Activated naive CD8-positive, alpha-beta T cell treated with anti-CD3 and anti-CD28 coated beads, Interleukin-2, amount 50 U/mL, for 16 hours (primary cell): ENCODE results near the gene PNCK.
"Not testable (repeated sequence)": the region's sequence is repeated elsewhere in the genome, so short reads cannot be mapped to it uniquely, and the experiment has no call there.

Experiments used
- DNase-seq: peaks from one replicate; pipeline ENCODE4 v3.0.0-alpha.2; 2020; ENCODE audit warnings: low read depth, low spot score

Gene PNCK

GRCh38 chrX:153686711-153687110, 13.1 kb upstream of the PNCK start:
- DNase-seq: no peak

DNA sequence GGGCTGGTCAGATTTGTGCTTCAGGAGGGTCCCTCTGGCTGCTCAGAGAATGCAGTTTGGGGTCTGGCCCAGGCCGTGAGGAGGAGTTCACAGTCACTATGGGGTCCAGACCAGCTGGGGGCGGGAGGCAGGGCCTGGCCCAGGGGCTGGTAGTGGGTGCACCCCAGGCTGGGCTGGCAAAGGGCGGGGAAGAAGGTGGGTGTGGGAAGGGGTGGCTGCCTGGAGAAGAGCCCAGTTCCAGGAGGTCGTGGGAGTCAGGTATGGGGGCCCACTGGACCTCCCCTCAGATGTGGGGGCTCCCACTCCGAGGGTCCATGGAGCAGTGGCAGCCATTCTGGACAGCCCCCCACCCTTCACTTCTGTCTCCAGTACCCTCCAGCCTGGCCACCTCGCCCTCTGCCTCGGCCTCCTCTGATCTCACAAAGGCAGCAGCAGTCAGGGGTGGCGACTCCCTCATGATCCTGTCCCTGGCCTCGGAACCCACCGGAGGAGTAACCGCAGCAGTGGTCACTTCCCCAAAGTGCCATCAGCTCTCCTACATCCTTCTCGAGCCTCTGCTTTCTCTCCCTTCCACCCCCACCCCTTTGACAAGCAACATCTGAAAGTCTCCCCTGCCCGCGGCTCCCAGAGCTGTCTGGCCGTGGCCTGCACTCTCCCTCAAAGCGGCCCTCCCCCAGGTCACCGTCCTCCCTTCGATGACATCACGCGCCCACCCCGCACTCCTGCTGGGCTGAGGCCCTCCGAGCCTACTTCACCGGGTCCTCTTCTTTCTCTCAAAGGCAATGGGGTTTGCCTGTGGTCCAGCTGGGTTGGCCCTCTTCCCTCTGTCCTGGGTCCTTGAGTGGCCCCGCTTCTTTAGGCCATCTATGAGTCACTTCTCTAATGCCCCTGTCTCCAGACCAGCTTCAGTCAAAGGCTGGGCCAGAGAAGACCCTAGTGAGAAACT, 12.4 kb upstream of the PNCK start:
- no peak for DNase-seq

DNA sequence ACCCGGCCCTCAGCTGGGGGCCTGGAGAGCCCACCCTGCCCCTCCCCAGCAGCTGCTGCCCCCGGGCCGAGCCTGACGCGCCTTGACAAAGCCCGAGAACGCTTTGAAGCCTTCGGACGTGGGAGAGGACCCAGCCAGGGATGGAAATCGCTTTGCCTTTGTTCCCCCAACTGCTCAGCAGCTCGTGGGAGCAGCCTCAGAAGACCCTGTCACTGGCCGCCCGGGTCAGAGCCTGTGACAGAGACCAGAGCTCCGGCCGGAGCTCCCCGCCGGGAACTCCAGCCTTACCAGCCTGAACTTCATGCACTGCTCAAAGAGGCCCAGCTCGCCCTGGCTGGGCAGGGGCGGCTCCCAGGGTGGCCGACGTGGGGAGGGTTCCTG, 11.5 kb upstream of the PNCK start:
- no peak for DNase-seq

DNA sequence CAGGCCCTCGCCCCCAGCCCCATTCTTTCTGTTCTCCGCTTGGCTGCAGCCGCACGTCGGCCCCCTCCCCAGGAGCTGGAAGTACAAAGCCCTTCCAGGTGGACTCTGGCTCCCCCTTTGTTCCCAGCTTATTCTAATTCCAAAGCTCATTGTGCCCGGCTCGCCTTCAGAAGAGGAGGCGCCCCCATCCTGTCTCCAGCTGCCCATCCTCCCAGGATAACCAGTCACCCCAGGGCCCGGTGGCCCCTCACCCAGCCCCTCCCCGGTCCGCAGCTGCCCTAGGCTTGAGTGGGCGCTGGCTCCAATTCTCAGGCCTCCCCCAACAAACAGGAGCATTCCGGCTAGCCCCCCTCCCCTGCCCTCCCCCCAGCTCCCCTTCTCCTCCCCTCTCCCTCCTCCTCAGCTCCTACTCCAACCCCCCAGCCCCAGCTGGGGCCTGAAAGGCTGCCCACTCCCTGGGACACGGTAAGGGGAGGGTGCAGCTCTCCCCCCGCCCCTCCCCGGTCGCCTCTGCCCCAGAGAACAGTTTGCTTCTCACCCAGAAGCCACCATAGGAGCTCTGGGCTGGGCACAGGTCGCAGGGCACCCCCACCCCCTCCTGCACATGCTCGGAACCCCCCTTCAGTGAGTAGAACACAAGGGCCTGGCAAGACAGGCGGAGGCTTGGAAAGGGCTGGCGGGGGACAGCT, 11.0 kb upstream of the PNCK start:
- no peak for DNase-seq

GRCh38 chrX:153683486-153683885, 9.9 kb upstream of the PNCK start:
- not testable (repeated sequence) for DNase-seq

DNA sequence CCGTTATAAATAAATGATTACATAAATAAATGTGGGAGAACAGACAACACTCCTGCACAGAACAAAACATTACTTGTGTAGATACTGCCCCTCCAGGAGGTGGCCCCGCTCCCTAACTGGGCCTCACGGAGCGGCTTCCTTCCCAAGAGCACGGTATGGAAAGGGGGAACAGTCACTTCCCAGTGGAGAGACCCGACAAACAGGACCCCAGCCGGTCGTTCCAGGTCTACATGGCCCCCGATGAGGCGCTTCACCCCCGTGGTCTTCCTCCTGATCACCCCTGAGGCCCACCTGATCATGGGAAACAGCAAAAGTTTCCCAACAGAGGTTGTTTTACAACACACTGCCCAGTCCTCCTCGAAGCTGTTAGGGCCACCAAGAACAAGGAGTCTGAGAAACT, 7.6 kb upstream of the PNCK start:
- no peak for DNase-seq

DNA sequence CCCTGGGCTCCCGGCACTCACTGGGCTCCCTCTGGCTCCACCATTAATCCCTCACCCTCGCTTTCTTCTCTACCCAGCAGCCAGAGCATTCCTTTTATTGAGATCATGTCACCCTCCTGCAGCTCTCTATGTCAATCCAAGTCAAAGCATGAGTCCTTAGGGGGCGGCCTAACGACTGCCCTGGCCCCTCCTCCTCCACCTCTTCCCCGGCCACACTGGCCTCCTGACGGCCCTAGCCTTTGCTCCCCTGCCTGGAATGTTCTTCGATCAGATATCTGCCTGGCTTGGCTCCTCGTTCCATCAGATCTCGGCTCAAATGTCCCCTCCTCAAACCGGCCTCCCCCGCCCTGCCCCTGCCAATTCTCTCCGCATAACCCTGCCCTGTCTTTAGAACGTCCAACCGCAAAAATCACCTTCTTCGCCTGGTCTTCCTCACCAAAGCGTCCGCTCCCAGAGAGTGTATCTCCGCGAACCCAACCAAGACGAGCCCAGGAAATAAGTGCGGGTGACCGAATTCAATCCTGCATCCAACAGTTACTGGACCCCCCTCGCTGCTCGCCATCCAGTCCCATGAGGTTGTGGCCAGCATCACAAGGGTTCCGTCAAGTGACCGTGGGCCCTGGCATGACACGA, 722 bp upstream of the PNCK start:
- DNase-seq: no peak

DNA sequence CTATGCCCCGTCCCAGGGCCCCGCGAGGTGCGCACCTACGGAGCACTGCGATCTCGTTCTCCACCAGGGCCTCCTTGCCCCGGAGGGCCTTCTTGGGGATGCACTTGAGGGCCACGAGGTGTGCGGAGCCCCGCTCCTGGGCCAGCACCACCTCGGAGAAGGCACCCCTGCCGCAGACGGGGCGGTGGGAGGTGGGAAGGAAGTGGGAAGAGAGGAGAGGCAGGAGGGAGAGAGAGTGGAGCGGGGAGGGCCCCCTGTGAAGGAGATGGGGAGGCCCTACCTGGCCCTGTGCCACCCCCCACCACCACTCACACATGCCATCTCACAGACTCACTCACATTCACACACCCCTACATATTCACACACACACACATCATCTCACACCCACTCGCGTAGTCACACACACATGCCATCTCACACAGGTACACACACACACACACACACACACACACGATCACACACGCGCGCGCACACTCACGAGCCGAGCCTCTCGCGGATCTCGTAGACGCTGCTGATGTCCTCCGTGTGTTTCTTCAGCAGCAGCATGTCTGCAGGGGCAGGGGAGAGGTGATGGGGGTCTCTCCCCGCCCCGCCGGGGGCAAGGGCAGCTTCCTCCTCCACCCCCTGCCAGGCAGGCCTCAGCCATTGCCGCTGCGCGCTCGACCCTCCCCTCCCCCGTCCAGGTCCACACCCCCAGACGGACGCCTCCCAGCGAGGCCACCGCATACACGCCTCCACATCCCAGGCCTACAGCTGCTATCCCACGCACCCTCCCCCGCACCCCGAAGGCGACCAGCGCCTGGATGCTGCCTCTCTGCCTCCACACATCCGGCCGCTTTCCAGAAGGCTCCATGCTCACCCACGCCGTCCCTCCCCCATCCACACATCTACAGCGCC, 834 bp downstream of the PNCK start:
- no peak for DNase-seq

DNA sequence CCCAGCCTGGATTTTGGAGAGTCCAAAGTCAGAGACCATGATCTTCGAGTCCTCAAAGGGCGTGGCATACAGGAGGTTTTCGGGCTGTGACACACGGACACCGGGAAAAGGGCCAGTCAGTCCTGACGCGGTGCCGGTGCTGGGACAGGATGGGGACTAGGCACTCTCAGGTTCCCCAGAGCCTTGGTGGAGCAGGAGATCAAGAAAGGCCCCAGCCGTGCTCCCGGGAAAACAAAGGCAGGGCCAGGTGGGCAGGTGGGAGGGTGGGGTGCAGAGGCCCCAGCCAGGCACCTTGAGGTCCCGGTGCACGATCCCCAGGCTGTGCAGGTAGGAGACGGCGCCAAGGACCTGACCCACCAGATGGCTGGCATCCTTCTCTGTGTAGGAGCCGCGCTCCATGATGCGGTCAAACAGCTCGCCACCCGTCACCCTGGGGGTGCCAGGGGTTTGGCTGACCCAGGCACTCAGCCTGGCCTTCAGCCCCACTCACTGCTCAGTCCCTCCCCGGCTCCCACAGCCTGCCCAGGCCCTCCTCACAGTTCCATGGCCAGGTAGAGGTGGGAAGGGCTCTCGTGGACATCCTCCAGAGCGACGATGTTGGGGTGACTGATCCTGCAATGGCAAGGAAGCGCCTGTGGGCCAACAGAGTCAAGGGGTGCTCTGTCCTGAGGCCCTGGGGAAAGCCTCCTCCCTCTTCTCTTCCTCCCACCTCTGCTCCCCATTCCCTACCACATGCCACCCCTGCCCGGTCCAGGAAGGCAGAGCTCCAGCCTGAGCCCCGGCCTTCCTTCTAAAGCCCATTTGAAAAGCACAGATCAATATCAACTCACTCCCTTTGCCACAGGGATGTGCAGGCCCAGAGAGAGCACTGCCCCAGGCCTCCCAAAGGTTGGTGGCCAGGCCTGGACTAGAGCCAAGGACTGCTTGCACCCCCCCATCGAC, 1.8 kb downstream of the PNCK start:
- no peak for DNase-seq

GRCh38 chrX:153670748-153671588, 2.6 kb downstream of the PNCK start:
- no peak for DNase-seq

DNA sequence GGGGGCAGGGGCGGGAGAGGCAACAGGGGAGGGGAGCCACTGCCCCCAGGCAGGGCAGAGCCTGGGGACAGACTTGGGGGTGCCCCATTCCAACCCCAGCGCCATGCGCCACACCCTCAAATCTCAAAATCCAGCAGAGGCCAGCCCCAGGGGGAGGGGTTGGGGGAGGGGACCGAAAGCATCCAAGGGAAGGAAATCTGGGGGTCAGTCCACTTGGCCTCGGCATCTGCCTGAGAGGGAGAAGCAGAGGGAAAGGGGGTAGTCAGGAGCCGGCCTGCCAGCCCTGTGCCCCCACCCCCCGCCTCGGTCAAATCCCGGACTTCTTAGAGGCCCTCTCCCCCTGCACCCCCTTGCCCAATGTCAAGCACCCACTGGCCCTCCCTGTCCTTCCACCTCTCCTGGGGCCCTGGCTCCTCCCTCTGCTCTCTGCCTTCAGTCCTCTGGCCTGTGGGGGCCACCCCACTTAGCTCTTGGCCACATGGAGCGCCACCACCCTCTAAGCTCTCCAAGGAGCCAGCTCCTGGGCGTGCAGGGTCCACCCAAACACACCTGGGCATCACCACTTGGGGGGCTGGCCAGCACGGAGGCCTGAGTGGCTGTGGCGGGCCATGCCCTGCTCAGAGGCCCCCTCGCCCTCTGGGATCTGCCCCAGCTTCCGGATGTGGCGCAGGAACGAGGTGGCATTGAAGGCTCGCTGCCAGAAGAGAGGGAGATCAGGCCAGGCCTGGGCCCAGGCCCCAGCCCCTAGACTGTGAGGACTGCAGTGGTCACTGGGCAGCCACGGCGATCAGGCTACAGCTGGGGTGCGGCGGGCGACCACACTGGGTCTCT, 3.5 kb downstream of the PNCK start:
- DNase-seq: no peak

GRCh38 chrX:153669174-153669890, 4.3 kb downstream of the PNCK start:
- DNase-seq: no peak

DNA sequence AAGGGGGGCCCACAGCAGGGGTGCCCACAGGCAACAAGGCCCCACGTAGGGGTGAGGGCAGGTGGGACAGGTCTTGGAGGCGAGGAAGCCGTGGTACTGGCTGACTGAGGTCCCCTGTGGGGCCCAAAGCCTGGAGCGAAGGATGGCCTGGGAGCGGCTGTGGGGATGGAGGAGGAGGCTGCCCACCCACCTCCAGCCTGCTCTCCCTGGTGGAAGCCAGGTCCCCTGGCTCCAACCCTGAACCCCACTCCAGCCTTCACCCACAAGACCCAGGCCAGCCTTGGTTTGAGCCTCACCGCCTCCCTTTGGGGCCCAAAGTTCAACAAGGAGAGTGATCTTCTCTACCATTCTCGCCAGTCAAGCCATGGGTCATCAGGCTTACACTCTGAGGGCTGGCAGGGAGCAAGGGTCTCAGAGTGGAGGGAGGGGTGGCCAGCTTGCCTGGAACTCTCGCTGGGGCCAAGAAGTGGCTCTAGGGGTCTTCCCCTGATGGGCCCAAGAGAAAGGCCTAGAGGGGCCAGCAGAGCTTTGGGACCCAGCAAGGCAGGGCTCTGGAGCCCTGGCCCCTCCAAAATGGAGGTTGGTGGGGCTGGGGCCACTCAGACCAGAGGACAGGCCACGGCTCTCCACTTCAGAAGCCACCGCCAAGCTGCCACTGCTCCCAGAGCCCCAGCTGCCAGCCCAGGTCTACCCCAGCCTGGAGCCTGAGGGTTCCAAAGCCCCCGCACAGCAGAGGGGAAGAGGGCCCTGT, 5.0 kb downstream of the PNCK start:
- DNase-seq: no peak

GRCh38 chrX:153667956-153668396, 5.6 kb downstream of the PNCK start:
- DNase-seq: peak; percentile 46

GRCh38 chrX:153667281-153667955, 6.2 kb downstream of the PNCK start:
- no peak for DNase-seq

- no peak for DNase-seq
Observed at GRCh38 chrX:153665726-153666306, 7.8 kb downstream of the PNCK start.
